Upper lobe of left lung (tissue), 4 donors: ENCODE results near the gene MGMT.

ENCODE experiments used
- EP300 ChIP-seq, 4 donors: sonication (generic); formaldehyde crosslinking; IDR thresholded peaks; one replicate each; pipeline ENCODE4 v1.5.1; 2017; ENCODE audit warnings: antibody characterized with exemption in 4 of 4, control low read depth in 2 of 4
- POLR2A ChIP-seq, 4 donors: fragments of 450-650 bp; IDR thresholded peaks; one replicate each; pipeline ENCODE4 v1.5.1; 2016 to 2017; ENCODE audit warnings: antibody characterized with exemption in 4 of 4, mild to moderate bottlenecking in 2 of 4
- POLR2AphosphoS5 ChIP-seq, 2 donors: sonication (generic); formaldehyde crosslinking; IDR thresholded peaks; one replicate each; pipeline ENCODE4 v1.5.1; 2017; ENCODE audit warnings: antibody characterized with exemption in 2 of 2
- TF ChIP-seq, protein P1 (sequence below), 6 experiments: fragments of 450-650 bp in 4 of 6; fragments of 200-600 bp in 2 of 6; sonication (generic) in 2 of 6; IDR thresholded peaks; one replicate each; pipeline ENCODE4 v1.5.1; 2016 to 2019; ENCODE audit warnings: antibody characterized with exemption in 6 of 6

DNA sequence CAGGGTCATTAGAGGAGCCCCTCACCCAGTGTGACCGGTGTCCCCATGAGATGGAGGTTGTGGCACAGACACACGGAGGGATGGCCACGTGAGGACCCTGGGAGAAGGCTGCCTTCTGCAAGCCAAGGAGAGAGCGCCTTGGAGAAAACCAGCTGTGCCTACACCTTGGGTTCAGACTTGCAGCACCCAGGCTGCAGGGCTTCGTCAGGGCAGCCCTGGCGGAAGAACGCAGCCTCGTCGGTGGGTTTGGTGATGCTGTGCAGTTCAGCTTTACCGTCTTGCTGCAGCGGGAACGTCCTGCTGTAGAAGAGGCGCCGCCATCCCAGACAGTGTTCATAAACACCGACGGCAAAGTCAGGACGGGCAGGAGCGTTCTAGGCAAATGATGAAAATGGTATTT lies 89.3 kb downstream of the MGMT start:
- TF ChIP-seq, protein P1, sequence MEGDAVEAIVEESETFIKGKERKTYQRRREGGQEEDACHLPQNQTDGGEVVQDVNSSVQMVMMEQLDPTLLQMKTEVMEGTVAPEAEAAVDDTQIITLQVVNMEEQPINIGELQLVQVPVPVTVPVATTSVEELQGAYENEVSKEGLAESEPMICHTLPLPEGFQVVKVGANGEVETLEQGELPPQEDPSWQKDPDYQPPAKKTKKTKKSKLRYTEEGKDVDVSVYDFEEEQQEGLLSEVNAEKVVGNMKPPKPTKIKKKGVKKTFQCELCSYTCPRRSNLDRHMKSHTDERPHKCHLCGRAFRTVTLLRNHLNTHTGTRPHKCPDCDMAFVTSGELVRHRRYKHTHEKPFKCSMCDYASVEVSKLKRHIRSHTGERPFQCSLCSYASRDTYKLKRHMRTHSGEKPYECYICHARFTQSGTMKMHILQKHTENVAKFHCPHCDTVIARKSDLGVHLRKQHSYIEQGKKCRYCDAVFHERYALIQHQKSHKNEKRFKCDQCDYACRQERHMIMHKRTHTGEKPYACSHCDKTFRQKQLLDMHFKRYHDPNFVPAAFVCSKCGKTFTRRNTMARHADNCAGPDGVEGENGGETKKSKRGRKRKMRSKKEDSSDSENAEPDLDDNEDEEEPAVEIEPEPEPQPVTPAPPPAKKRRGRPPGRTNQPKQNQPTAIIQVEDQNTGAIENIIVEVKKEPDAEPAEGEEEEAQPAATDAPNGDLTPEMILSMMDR (IDR thresholded peaks at IDR 0.05) = no peak
- no peak for TF ChIP-seq POLR2A (IDR thresholded peaks at IDR 0.05)
- no peak for TF ChIP-seq POLR2AphosphoS5 (IDR thresholded peaks at IDR 0.05)
- no peak for TF ChIP-seq EP300 (IDR thresholded peaks at IDR 0.05)
